Hepatocyte (in vitro differentiated cells): ENCODE measurements around the gene GRHL1.

Source experiments
- EZH2 ChIP-seq: fragments of 200-600 bp; sonication (generic); IDR thresholded peaks from 2 replicates; pipeline ENCODE4 v1.6.1; 2016; ENCODE audit warnings: antibody characterized with exemption, mild to moderate bottlenecking, borderline replicate concordance
- TF ChIP-seq, protein P1 (sequence below): fragments of 200-600 bp; sonication (generic); IDR thresholded peaks from 2 replicates; pipeline ENCODE4 v1.5.1; 2016; ENCODE audit warnings: antibody characterized with exemption, mild to moderate bottlenecking; ENCODE audit not compliant: poor library complexity

DNA sequence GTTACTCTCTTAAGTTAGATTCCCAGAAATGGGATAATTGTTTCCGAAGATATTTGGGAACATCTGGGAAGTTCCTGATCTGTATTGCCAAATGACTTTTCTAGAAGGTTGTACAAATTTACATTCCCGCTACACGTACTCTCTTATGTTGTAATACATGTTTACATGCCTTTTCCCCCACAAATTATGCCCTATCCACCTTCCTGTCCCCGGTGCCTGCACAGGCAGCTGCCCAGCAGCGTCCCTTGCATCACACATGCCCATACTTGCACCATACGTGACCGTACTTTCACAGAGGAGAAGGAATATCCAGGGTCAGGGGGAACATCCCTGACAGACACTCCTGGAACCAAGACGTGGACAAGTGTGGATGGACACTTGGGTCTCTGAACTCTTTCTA lies 67.7 kb downstream of the GRHL1 start:
- TF ChIP-seq, protein P1, sequence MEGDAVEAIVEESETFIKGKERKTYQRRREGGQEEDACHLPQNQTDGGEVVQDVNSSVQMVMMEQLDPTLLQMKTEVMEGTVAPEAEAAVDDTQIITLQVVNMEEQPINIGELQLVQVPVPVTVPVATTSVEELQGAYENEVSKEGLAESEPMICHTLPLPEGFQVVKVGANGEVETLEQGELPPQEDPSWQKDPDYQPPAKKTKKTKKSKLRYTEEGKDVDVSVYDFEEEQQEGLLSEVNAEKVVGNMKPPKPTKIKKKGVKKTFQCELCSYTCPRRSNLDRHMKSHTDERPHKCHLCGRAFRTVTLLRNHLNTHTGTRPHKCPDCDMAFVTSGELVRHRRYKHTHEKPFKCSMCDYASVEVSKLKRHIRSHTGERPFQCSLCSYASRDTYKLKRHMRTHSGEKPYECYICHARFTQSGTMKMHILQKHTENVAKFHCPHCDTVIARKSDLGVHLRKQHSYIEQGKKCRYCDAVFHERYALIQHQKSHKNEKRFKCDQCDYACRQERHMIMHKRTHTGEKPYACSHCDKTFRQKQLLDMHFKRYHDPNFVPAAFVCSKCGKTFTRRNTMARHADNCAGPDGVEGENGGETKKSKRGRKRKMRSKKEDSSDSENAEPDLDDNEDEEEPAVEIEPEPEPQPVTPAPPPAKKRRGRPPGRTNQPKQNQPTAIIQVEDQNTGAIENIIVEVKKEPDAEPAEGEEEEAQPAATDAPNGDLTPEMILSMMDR, result no peak
- no peak for TF ChIP-seq EZH2
